HFF-Myc (cell line): ENCODE results near the gene PTDSS2.

ENCODE experiments used
- DNase-seq: peaks from one replicate; pipeline ENCODE4 v3.0.0-alpha.2; 2011; ENCODE audit warnings: low read depth; ENCODE audit errors: extremely low read depth
- H3K4me3 ChIP-seq: replicated peaks from 2 replicates; pipeline ENCODE4 v1.5.1; 2011; ENCODE audit warnings: low read depth, mild to moderate bottlenecking, control low read depth, low read length
- TF ChIP-seq, protein P1 (sequence below): IDR thresholded peaks from 2 replicates; pipeline ENCODE4 v1.5.1; 2012; ENCODE audit warnings: mild to moderate bottlenecking, low read depth, low read length, control low read depth; ENCODE audit errors: missing control alignments

Gene PTDSS2

DNA sequence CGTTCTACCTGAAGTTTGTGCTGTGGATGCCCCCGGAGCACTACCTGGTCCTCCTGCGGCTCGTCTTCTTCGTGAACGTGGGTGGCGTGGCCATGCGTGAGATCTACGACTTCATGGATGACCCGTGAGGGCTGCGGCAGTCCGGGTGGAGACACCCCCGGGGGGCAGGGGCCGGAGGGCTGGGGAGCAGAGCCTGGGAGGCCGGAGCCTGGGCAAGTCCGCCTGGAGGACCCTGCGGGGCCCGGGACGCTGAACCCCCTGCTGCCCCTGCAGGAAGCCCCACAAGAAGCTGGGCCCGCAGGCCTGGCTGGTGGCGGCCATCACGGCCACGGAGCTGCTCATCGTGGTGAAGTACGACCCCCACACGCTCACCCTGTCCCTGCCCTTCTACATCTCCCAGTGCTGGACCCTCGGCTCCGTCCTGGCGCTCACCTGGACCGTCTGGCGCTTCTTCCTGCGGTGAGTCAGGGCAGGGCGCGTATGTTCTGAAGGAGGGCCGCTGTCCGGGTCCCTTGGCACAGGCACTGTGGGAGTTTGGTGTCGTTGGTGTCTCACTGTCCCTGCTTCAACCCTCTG lies 39.6 kb downstream of the PTDSS2 start:
- no peak overlapping the region for H3K4me3 ChIP-seq
- DNase-seq, result no peak
- TF ChIP-seq, protein P1, sequence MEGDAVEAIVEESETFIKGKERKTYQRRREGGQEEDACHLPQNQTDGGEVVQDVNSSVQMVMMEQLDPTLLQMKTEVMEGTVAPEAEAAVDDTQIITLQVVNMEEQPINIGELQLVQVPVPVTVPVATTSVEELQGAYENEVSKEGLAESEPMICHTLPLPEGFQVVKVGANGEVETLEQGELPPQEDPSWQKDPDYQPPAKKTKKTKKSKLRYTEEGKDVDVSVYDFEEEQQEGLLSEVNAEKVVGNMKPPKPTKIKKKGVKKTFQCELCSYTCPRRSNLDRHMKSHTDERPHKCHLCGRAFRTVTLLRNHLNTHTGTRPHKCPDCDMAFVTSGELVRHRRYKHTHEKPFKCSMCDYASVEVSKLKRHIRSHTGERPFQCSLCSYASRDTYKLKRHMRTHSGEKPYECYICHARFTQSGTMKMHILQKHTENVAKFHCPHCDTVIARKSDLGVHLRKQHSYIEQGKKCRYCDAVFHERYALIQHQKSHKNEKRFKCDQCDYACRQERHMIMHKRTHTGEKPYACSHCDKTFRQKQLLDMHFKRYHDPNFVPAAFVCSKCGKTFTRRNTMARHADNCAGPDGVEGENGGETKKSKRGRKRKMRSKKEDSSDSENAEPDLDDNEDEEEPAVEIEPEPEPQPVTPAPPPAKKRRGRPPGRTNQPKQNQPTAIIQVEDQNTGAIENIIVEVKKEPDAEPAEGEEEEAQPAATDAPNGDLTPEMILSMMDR, result no peak

DNA sequence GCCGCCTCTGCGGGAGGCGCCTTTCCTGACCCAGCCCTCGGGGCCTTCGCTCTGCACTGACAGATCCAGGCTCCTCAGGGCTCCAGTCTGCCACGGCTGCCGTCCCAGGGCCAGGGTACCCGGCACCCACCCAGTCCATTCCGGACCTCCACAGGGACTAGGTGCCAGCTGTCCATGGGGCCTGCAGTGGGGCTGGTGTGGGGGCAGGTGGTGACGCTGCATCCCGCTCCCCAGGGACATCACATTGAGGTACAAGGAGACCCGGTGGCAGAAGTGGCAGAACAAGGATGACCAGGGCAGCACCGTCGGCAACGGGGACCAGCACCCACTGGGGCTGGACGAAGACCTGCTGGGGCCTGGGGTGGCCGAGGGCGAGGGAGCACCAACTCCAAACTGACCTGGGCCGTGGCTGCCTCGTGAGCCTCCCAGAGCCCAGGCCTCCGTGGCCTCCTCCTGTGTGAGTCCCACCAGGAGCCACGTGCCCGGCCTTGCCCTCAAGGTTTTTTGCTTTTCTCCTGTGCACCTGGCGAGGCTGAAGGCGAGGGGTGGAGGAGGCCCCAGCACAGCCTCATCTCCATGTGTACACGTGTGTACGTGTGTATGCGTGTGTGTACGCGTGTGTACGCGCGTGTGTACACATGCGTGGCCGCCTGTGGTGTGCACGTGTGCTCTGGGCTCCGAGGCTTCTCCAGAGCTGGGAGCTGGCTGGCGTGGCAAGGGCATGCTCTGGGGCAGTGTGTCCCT lies 40.3 kb downstream of the PTDSS2 start:
- no peak overlapping the region for H3K4me3 ChIP-seq
- TF ChIP-seq, protein P1, result no peak
- no peak for DNase-seq

DNA sequence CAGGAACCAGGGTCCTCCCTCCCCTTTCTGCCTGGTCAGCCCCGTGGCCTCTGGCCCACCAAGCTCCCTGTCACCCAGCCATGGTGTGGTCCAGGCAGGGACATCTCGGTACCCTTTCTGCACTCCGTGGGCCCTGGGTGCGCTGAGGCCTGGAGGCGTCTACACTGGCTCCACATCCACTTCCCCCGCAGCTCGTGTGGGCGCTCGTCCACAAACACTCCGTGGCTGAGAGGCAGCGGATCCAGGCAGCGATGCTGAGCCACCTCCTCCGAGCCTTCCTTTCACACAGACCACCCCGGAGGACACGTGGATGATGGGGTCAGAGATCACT lies 40.8 kb downstream of the PTDSS2 start:
- H3K4me3 ChIP-seq, result no peak overlapping the region
- DNase-seq, result no peak
- TF ChIP-seq, protein P1, result no peak

DNA sequence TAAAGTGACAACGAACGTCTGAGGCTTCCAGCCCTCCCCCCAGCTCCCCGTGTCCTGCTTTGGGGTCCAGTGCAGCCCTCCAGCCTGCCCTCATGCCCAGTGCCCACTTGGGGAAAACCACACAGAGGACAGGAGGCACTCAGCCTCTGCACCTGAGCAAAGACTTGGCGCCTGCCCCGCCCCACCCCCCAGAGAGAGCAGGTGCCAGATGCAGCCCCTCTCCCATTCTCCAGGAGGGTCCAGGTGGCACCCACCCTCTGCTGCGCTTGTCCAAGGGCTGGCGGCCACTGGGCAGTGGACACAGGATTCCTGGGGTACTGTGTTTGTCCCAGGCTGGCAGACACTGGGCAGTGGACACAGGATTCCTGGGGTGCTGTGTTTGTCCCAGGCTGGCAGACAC lies 41.3 kb downstream of the PTDSS2 start:
- no peak overlapping the region for H3K4me3 ChIP-seq
- TF ChIP-seq, protein P1, result no peak
- no peak for DNase-seq

DNA sequence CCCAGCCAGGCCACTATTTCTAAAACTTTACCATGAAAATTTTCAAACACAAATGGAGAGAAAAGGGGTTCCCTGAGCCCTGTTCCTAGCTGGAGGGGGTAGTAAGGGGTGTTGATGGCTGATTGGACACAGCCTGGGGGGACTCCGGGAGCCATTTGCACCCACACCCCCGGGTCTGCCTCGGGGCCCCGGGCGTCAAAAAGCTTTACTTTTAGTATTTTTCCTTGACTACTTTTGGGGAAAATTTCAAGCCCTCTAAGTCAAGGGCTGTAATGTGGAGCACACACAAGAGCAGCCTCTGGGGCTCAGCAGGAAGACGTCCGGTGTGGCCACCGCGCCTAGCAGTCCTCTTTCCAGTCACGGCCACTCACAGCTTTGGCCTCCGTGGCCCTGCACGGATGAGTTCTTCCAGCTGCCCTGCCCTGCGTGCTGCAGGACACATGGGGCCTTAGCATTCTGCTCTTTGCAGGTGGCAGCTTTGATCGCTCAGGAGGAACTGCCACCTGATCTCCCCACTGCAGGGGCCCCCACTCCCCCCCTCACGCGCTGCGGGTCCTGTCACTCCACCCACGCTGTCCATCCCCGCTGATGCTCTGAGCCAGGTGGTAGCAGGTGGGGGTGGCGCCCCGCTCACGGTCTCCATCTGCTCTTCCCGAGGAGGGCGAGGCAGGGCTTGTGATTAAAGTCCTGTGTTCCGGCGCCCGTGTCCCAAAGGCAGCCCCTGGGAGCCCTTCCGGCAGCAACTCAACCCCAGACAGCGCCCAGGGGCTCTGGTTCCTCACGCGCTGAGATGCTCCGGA lies 42.5 kb downstream of the PTDSS2 start:
- no peak for DNase-seq
- no peak overlapping the region for H3K4me3 ChIP-seq
- TF ChIP-seq, protein P1, result no peak

DNA sequence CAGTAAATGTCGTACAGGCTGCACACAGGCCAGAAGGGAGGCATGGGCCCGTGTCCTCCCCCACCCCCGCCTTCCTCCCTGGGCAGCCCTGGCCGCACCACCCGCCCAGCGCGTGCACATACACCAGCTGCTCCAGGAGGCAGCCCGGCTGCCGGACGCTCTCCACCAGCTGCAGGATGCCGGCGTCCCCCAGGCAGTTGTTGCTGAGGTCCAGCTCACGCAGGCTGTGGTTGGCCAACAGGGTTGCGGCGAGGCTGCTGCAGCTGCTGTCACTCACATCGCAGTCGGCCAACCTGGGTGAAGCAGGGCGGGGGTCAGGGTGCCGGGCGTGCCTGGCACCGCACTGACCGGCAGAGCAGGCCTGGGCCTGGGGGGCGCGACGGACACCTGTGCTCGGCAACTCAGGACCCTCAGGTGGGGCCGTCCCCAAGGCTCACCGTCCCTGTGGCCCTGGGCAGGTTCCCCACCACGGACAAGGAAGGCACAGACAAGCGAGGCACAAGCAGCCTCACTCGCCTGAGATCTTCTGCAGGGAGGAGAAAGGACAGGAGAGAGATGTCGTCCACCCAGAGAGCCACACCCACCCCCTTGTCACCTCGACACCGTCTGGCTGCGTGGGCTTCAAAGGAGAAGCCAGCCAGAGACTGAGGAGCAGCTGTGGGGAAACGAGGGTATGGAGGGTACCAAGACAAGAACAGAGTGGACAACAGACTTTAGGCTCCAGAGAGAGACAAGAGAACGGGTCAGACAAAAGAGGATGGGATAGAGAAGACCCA lies 44.9 kb downstream of the PTDSS2 start:
- DNase-seq, result no peak
- no peak overlapping the region for H3K4me3 ChIP-seq
- TF ChIP-seq, protein P1, result no peak
